ENCODE data around the gene CADM1. TPM values are rescaled to one million over a fixed set of nuclear protein-coding genes. Genes with fewer than 3 reads are reported as not detected.

CADM1 gene
- total and polyA plus RNA-seq, 2 donors (not counting 1 experiment from before 2014, with no cell fraction given): 15.4 to 86.0 TPM

GRCh38 chr11:115471367-115471766, 32.8 kb downstream of the CADM1 start:
- no peak overlapping the region for H2AFZ ChIP-seq (ENCODE audit: low read length)
- no peaks in the 10 kb centered on the region for H3K9me3 ChIP-seq (ENCODE audit: control insufficient read depth, insufficient read depth, low read depth, low read length)
- TF ChIP-seq EZH2 (IDR thresholded peaks at IDR 0.05; ENCODE audit: low read length, missing control alignments) (no peak), CTCF (conservative IDR thresholded peaks at IDR 0.05 in 1 of 2, IDR thresholded peaks at IDR 0.05 in 1 of 2; ENCODE audit: low read depth in 1 of 2, low read length in 2 of 2) (no peak)
- H3K36me3 ChIP-seq (ENCODE audit: control insufficient read depth, insufficient read depth, low read length): no peaks in the 10 kb centered on the region
- peak in 1 of 2 donors; percentile 40 for DNase-seq (ENCODE audit: low read depth in 2 of 2)
- no peak overlapping the region for H3K4me3 ChIP-seq (replicated peaks in 1 of 4; ENCODE audit: control extremely low read depth in 1 of 4, insufficient read depth in 1 of 4, low read depth in 3 of 4, low read length in 4 of 4)
- no peaks in the 10 kb centered on the region for H3K4me1 ChIP-seq (ENCODE audit: control insufficient read depth, extremely low read depth, insufficient read depth, low read length)
- H3K4me2 ChIP-seq (ENCODE audit: extremely low read depth, insufficient read depth, low read length): no peak overlapping the region
- no peaks in the 10 kb centered on the region for H3K79me2 ChIP-seq (ENCODE audit: control insufficient read depth, insufficient read depth, low read length)
- no peak overlapping the region for H3K27ac ChIP-seq (ENCODE audit: insufficient read depth, low read length)
- no peaks in the 10 kb centered on the region for H4K20me1 ChIP-seq (ENCODE audit: control insufficient read depth, extremely low read depth, insufficient read depth, low read length)
- H3K9ac ChIP-seq (ENCODE audit: insufficient read depth, low read length): no peak overlapping the region
- H3K27me3 ChIP-seq (ENCODE audit: control insufficient read depth, insufficient read depth, low read length): no peaks in the 10 kb centered on the region

GRCh38 chr11:115470928-115471327, 33.3 kb downstream of the CADM1 start:
- Histone ChIP-seq H3K4me1 (ENCODE audit: control insufficient read depth, extremely low read depth, insufficient read depth, low read length) (no peaks in the 10 kb centered on the region), H3K36me3 (ENCODE audit: control insufficient read depth, insufficient read depth, low read length) (no peaks in the 10 kb centered on the region), H3K9me3 (ENCODE audit: control insufficient read depth, insufficient read depth, low read depth, low read length) (no peaks in the 10 kb centered on the region), H3K27ac (ENCODE audit: insufficient read depth, low read length) (no peak overlapping the region), H3K9ac (ENCODE audit: insufficient read depth, low read length) (no peak overlapping the region), H3K79me2 (ENCODE audit: control insufficient read depth, insufficient read depth, low read length) (no peaks in the 10 kb centered on the region), H3K4me3 (replicated peaks in 1 of 4; ENCODE audit: control extremely low read depth in 1 of 4, insufficient read depth in 1 of 4, low read depth in 3 of 4, low read length in 4 of 4) (no peak overlapping the region), H4K20me1 (ENCODE audit: control insufficient read depth, extremely low read depth, insufficient read depth, low read length) (no peaks in the 10 kb centered on the region), H3K4me2 (ENCODE audit: extremely low read depth, insufficient read depth, low read length) (no peak overlapping the region), H3K27me3 (ENCODE audit: control insufficient read depth, insufficient read depth, low read length) (no peaks in the 10 kb centered on the region), H2AFZ (ENCODE audit: low read length) (no peak overlapping the region)
- no peak for DNase-seq (ENCODE audit: low read depth in 2 of 2)
- TF ChIP-seq EZH2 (IDR thresholded peaks at IDR 0.05; ENCODE audit: low read length, missing control alignments) (no peak), CTCF (conservative IDR thresholded peaks at IDR 0.05 in 1 of 2, IDR thresholded peaks at IDR 0.05 in 1 of 2; ENCODE audit: low read depth in 1 of 2, low read length in 2 of 2) (no peak)

GRCh38 chr11:115469361-115469760, 34.9 kb downstream of the CADM1 start:
- no peak overlapping the region for H2AFZ ChIP-seq (ENCODE audit: low read length)
- H3K79me2 ChIP-seq (ENCODE audit: control insufficient read depth, insufficient read depth, low read length): no peaks in the 10 kb centered on the region
- no peak overlapping the region for H3K4me3 ChIP-seq (replicated peaks in 1 of 4; ENCODE audit: control extremely low read depth in 1 of 4, insufficient read depth in 1 of 4, low read depth in 3 of 4, low read length in 4 of 4)
- TF ChIP-seq CTCF (conservative IDR thresholded peaks at IDR 0.05 in 1 of 2, IDR thresholded peaks at IDR 0.05 in 1 of 2; ENCODE audit: low read depth in 1 of 2, low read length in 2 of 2): no peak
- no peak for TF ChIP-seq EZH2 (IDR thresholded peaks at IDR 0.05; ENCODE audit: low read length, missing control alignments)
- H3K4me2 ChIP-seq (ENCODE audit: extremely low read depth, insufficient read depth, low read length): no peak overlapping the region
- H3K27ac ChIP-seq (ENCODE audit: insufficient read depth, low read length): no peak overlapping the region
- no peak for DNase-seq (ENCODE audit: low read depth in 2 of 2)
- no peak overlapping the region for H3K9ac ChIP-seq (ENCODE audit: insufficient read depth, low read length)
- H3K36me3 ChIP-seq (ENCODE audit: control insufficient read depth, insufficient read depth, low read length): no peaks in the 10 kb centered on the region
- H3K27me3 ChIP-seq (ENCODE audit: control insufficient read depth, insufficient read depth, low read length): no peaks in the 10 kb centered on the region
- no peaks in the 10 kb centered on the region for H4K20me1 ChIP-seq (ENCODE audit: control insufficient read depth, extremely low read depth, insufficient read depth, low read length)
- no peaks in the 10 kb centered on the region for H3K4me1 ChIP-seq (ENCODE audit: control insufficient read depth, extremely low read depth, insufficient read depth, low read length)
- H3K9me3 ChIP-seq (ENCODE audit: control insufficient read depth, insufficient read depth, low read depth, low read length): no peaks in the 10 kb centered on the region
